Thoracic aorta (tissue), 2 donors: Measurements from ENCODE around the gene BSN. TPM values are rescaled to one million over a fixed set of nuclear protein-coding genes. Genes with fewer than 3 reads are reported as not detected.

Experiments used
- ATAC-seq: fragments of 150-250 bp; one replicate; pipeline ENCODE4 v1.8.0; 2017; ENCODE audit warnings: low read depth; ENCODE audit not compliant: insufficient number of reproducible peaks, low FRiP score
- DNase-seq: peaks from one replicate; pipeline ENCODE4 v3.0.0-alpha.2; 2020; ENCODE audit warnings: low spot score
- H3K27ac ChIP-seq, 2 donors: fragments of 200-600 bp; sonication (generic); 1 replicate in 1 of 2; 2 replicates in 1 of 2; pipeline ENCODE4 v1.5.1; 2016; ENCODE audit warnings: mild to moderate bottlenecking in 2 of 2, moderate library complexity in 2 of 2
- H3K27me3 ChIP-seq: fragments of 200-600 bp; sonication (generic); replicated peaks from 2 replicates; pipeline ENCODE4 v1.6.0; 2016; ENCODE audit warnings: mild to moderate bottlenecking; ENCODE audit not compliant: insufficient read depth
- H3K36me3 ChIP-seq: fragments of 200-600 bp; sonication (generic); one replicate; pipeline ENCODE4 v1.5.1; 2016
- H3K4me1 ChIP-seq, 2 donors: fragments of 200-600 bp; sonication (generic); 1 replicate in 1 of 2; 2 replicates in 1 of 2; pipeline versions ENCODE4 v1.5.1 to v1.6.0; 2016; ENCODE audit warnings: low read depth in 2 of 2, mild to moderate bottlenecking in 1 of 2; ENCODE audit not compliant: control insufficient read depth in 1 of 2
- H3K4me3 ChIP-seq: fragments of 200-600 bp; sonication (generic); 2 replicates; pipeline ENCODE4 v1.5.1; 2016; ENCODE audit warnings: mild to moderate bottlenecking
- H3K9me3 ChIP-seq: fragments of 200-600 bp; sonication (generic); 2 replicates; pipeline ENCODE4 v1.5.1; 2016
- CTCF ChIP-seq: fragments of 200-600 bp; sonication (generic); IDR thresholded peaks from one replicate; pipeline ENCODE4 v1.5.1; 2019; ENCODE audit warnings: antibody characterized with exemption
- total RNA-seq, 2 donors: library from RNA; depleted of rRNA; stranded (reverse); fragments of >200 nt; gene quantifications; one replicate each; pipeline versions ENCODE4 v1.1.0 to v1.2.3, GENCODE V29; 2016

Gene BSN
- total RNA-seq, 2 donors from 2014 or later: 0.27 to 0.35 TPM

GRCh38 chr3:49628249-49628648 is 74.0 kb downstream of the BSN start:
- ATAC-seq (no peak), DNase-seq (no peak)
- Histone ChIP-seq H3K4me1 (no peaks in the 10 kb centered on the region), H3K27ac (no peak overlapping the region), H3K4me3 (no peak overlapping the region), H3K9me3 (no peaks in the 10 kb centered on the region), H3K36me3 (no peaks in the 10 kb centered on the region), H3K27me3 (no peaks in the 10 kb centered on the region)
- TF ChIP-seq CTCF: no peak

GRCh38 chr3:49629451-49629850 is 75.2 kb downstream of the BSN start:
- TF ChIP-seq CTCF: no peak
- H3K4me3 ChIP-seq: no peak overlapping the region
- H3K4me1 ChIP-seq: no peaks in the 10 kb centered on the region
- ATAC-seq: no peak
- DNase-seq: no peak
- no peaks in the 10 kb centered on the region for H3K36me3 ChIP-seq
- H3K9me3 ChIP-seq: no peaks in the 10 kb centered on the region
- no peaks in the 10 kb centered on the region for H3K27me3 ChIP-seq
- H3K27ac ChIP-seq: no peak overlapping the region

- ATAC-seq: no peak
- Histone ChIP-seq H3K9me3 (no peaks in the 10 kb centered on the region), H3K4me1 (no peaks in the 10 kb centered on the region), H3K27me3 (no peaks in the 10 kb centered on the region), H3K36me3 (no peaks in the 10 kb centered on the region), H3K4me3 (no peak overlapping the region), H3K27ac (no peak overlapping the region)
- no peak for DNase-seq
- TF ChIP-seq CTCF: no peak
Measured at GRCh38 chr3:49629866-49630265, 75.6 kb downstream of the BSN start.

GRCh38 chr3:49630784-49631183 is 76.5 kb downstream of the BSN start:
- no peaks in the 10 kb centered on the region for H3K9me3 ChIP-seq
- no peaks in the 10 kb centered on the region for H3K27me3 ChIP-seq
- ATAC-seq: no peak
- H3K4me1 ChIP-seq: no peaks in the 10 kb centered on the region
- TF ChIP-seq CTCF: no peak
- H3K36me3 ChIP-seq: no peaks in the 10 kb centered on the region
- H3K4me3 ChIP-seq: no peak overlapping the region
- no peak for DNase-seq
- H3K27ac ChIP-seq: no peak overlapping the region

- ATAC-seq (no peak), DNase-seq (no peak)
- Histone ChIP-seq H3K4me1 (peaks cover 0 to 8% of the 10 kb centered on the region in 2 donors), H3K9me3 (no peaks in the 10 kb centered on the region), H3K4me3 (no peak overlapping the region), H3K36me3 (no peaks in the 10 kb centered on the region), H3K27me3 (no peaks in the 10 kb centered on the region), H3K27ac (no peak overlapping the region)
- no peak for TF ChIP-seq CTCF
Measured at GRCh38 chr3:49634736-49635135, 80.5 kb downstream of the BSN start.
